ENCODE measurements around the gene NAALADL1. TPM values are rescaled to one million over a fixed set of nuclear protein-coding genes. Genes with fewer than 3 reads are reported as not detected.
"Not testable (repeated sequence)": the region's sequence is repeated elsewhere in the genome, so short reads cannot be mapped to it uniquely, and the experiment has no call there.

NAALADL1 gene
- polyA plus RNA-seq, 1 experiment: 9.4 TPM

- TF ChIP-seq CTCF (IDR thresholded peaks at IDR 0.05; ENCODE audit: low read depth, low read length): peak; percentile 78
- H3K9me3 ChIP-seq (ENCODE audit: control insufficient read depth, insufficient read depth, low read length): no peaks in the 10 kb centered on the region; the same call in 1 of the 2 replicates
- H3K27me3 ChIP-seq (ENCODE audit: control insufficient read depth, insufficient read depth, low read length): no peaks in the 10 kb centered on the region
- CTCF ChIA-PET: interaction anchor here (0.5 to 3.3 kb wide), 25 partner anchors 10 to 209 kb away, joined by 3 to 23 read pairs (median 4); partner anchors contain the start of genes BATF2, SAC3D1, SNX15 and TM7SF2
- POLR2A ChIA-PET: interaction anchor here (0.6 to 1.1 kb wide), 4 partner anchors 28 to 379 kb away, joined by 3 to 4 read pairs (median 3); partner anchors contain the start of gene SAC3D1
- H3K4me3 ChIP-seq (ENCODE audit: low read depth, low read length): peak overlapping the region; percentile 86
- DNase-seq (ENCODE audit: low read depth, low spot score): peak; percentile 61
- peak overlapping the region; percentile 99 for H3K27ac ChIP-seq (ENCODE audit: low read depth, low read length)
Observed at GRCh38 chr11:65013130-65013887, 45.0 kb downstream of the NAALADL1 start.

GRCh38 chr11:65008873-65009272 lies 49.5 kb downstream of the NAALADL1 start:
- Histone ChIP-seq H3K27ac (ENCODE audit: low read depth, low read length) (no peak overlapping the region), H3K27me3 (ENCODE audit: control insufficient read depth, insufficient read depth, low read length) (no peaks in the 10 kb centered on the region), H3K9me3 (ENCODE audit: control insufficient read depth, insufficient read depth, low read length) (no peaks in the 10 kb centered on the region; the same call in 1 of the 2 replicates), H3K4me3 (ENCODE audit: low read depth, low read length) (no peak overlapping the region)
- POLR2A ChIA-PET: no interaction called here
- DNase-seq (ENCODE audit: low read depth, low spot score): no peak
- no peak for TF ChIP-seq CTCF (IDR thresholded peaks at IDR 0.05; ENCODE audit: low read depth, low read length)
- CTCF ChIA-PET: interaction anchor here (0.7 to 1.1 kb wide), 2 partner anchors 11 to 25 kb away, joined by 3 to 5 read pairs; no protein-coding TSS in a partner anchor

- CTCF ChIA-PET: interaction anchor here (1.1 kb wide), 1 partner anchor 10 kb away, joined by 3 read pairs; no protein-coding TSS in a partner anchor
- DNase-seq (ENCODE audit: low read depth, low spot score): no peak
- Histone ChIP-seq H3K27me3 (ENCODE audit: control insufficient read depth, insufficient read depth, low read length) (no peaks in the 10 kb centered on the region), H3K27ac (ENCODE audit: low read depth, low read length) (no peak overlapping the region), H3K4me3 (ENCODE audit: low read depth, low read length) (no peak overlapping the region), H3K9me3 (ENCODE audit: control insufficient read depth, insufficient read depth, low read length) (no peaks in the 10 kb centered on the region)
- no peak for TF ChIP-seq CTCF (IDR thresholded peaks at IDR 0.05; ENCODE audit: low read depth, low read length)
- POLR2A ChIA-PET: no interaction called here
Observed at GRCh38 chr11:65008016-65008415, 50.3 kb downstream of the NAALADL1 start.

GRCh38 chr11:65003968-65004367 lies 54.4 kb downstream of the NAALADL1 start:
- CTCF ChIA-PET: interaction anchor here (1.1 kb wide), 1 partner anchor 9 kb away, joined by 6 read pairs; no protein-coding TSS in a partner anchor
- H3K27me3 ChIP-seq (ENCODE audit: control insufficient read depth, insufficient read depth, low read length); DNase-seq (ENCODE audit: low read depth, low spot score); H3K27ac ChIP-seq (ENCODE audit: low read depth, low read length); H3K9me3 ChIP-seq (ENCODE audit: control insufficient read depth, insufficient read depth, low read length); H3K4me3 ChIP-seq (ENCODE audit: low read depth, low read length); POLR2A ChIA-PET: not testable (repeated sequence)

- ChIA-PET POLR2A (no interaction called here), CTCF (interaction anchor here (0.6 to 1.3 kb wide), 4 partner anchors 8 to 120 kb away, joined by 3 to 8 read pairs (median 4); partner anchors contain the start of gene ARL2)
- no peak for DNase-seq (ENCODE audit: low read depth, low spot score)
- no peak overlapping the region for H3K4me3 ChIP-seq (ENCODE audit: low read depth, low read length)
- H3K9me3 ChIP-seq (ENCODE audit: control insufficient read depth, insufficient read depth, low read length): no peaks in the 10 kb centered on the region
- no peaks in the 10 kb centered on the region for H3K27me3 ChIP-seq (ENCODE audit: control insufficient read depth, insufficient read depth, low read length)
- TF ChIP-seq CTCF (IDR thresholded peaks at IDR 0.05; ENCODE audit: low read depth, low read length): no peak
- no peak overlapping the region for H3K27ac ChIP-seq (ENCODE audit: low read depth, low read length)
Observed at GRCh38 chr11:65003282-65003681, 55.1 kb downstream of the NAALADL1 start.

Data from AG04450 (cell line).